Urinary bladder (tissue), 4 donors: Measurements from ENCODE around the gene RXRG. TPM values are rescaled to one million over a fixed set of nuclear protein-coding genes. Genes with fewer than 3 reads are reported as not detected.

Experiments used
- DNase-seq: peaks from one replicate; pipeline ENCODE4 v3.0.0-alpha.2; 2015; ENCODE audit errors: extremely low spot score
- H3K27ac ChIP-seq: one replicate; pipeline ENCODE4 v1.5.1; 2013; ENCODE audit warnings: low read depth, mild to moderate bottlenecking, moderate library complexity
- H3K36me3 ChIP-seq: one replicate; pipeline ENCODE4 v1.6.1; 2013; ENCODE audit warnings: mild to moderate bottlenecking, moderate library complexity; ENCODE audit not compliant: insufficient read depth
- H3K4me1 ChIP-seq: one replicate; pipeline ENCODE4 v1.6.1; 2013; ENCODE audit warnings: mild to moderate bottlenecking, moderate library complexity; ENCODE audit not compliant: insufficient read depth
- H3K4me3 ChIP-seq: one replicate; pipeline ENCODE4 v1.5.1; 2013; ENCODE audit warnings: low read depth, low read length
- WGBS: extraction: QIAGEN DNeasy Blood & Tissue Kit; methylation state at CpG from one replicate; pipeline ENCODE4 v1.1.7; 2013; 5-methylcytosine and 5-hydroxymethylcytosine counted together
- polyA plus RNA-seq: library from polyadenylated mRNA; stranded (reverse); fragments of 200-250 nt; gene quantifications from one replicate; pipeline ENCODE4 v1.2.3, GENCODE V29; 2013
- total RNA-seq: library from RNA; depleted of rRNA; stranded (reverse); fragments of >200 nt; gene quantifications from one replicate; pipeline ENCODE4 v1.2.3, GENCODE V29; 2014
- donor health status: healthy with polysubstance abuse.
- donor health status: healthy.

RXRG gene
- total and polyA plus RNA-seq, 2 donors = 1.7 to 4.5 TPM

- DNase-seq = no peak
- Histone ChIP-seq H3K27ac (no peak overlapping the region), H3K4me3 (no peak overlapping the region), H3K4me1 (no peaks in the 10 kb centered on the region), H3K36me3 (no peaks in the 10 kb centered on the region)
- 76% methylated on average over 5 of the region's 5 CpGs for WGBS
Observed at GRCh38 chr1:165441166-165441880, 3.6 kb downstream of the RXRG start.

GRCh38 chr1:165439330-165439729, 5.6 kb downstream of the RXRG start:
- 43% methylated on average over 6 of the region's 6 CpGs for WGBS
- Histone ChIP-seq H3K4me3 (no peak overlapping the region), H3K4me1 (no peaks in the 10 kb centered on the region), H3K36me3 (no peaks in the 10 kb centered on the region), H3K27ac (no peak overlapping the region)
- no peak for DNase-seq

GRCh38 chr1:165436994-165437393, 7.9 kb downstream of the RXRG start:
- Histone ChIP-seq H3K27ac (no peak overlapping the region), H3K4me3 (no peak overlapping the region), H3K36me3 (no peaks in the 10 kb centered on the region), H3K4me1 (no peaks in the 10 kb centered on the region)
- DNase-seq = no peak
- WGBS = 66% methylated on average over 2 of the region's 2 CpGs

- H3K27ac ChIP-seq = no peak overlapping the region
- WGBS = 72% methylated on average over 2 of the region's 2 CpGs
- H3K4me3 ChIP-seq = no peak overlapping the region
- H3K36me3 ChIP-seq = no peaks in the 10 kb centered on the region
- no peaks in the 10 kb centered on the region for H3K4me1 ChIP-seq
- DNase-seq = no peak
Observed at GRCh38 chr1:165435801-165436200, 9.1 kb downstream of the RXRG start.

GRCh38 chr1:165434281-165434680, 10.6 kb downstream of the RXRG start:
- no peak for DNase-seq
- H3K36me3 ChIP-seq = no peaks in the 10 kb centered on the region
- H3K27ac ChIP-seq = no peak overlapping the region
- 50% methylated on average over 2 of the region's 2 CpGs for WGBS
- no peak overlapping the region for H3K4me3 ChIP-seq
- H3K4me1 ChIP-seq = no peaks in the 10 kb centered on the region

GRCh38 chr1:165431079-165431478, 13.8 kb downstream of the RXRG start:
- H3K36me3 ChIP-seq = no peaks in the 10 kb centered on the region
- DNase-seq = no peak
- no peaks in the 10 kb centered on the region for H3K4me1 ChIP-seq
- 80% methylated on average over 4 of the region's 4 CpGs for WGBS
- H3K4me3 ChIP-seq = no peak overlapping the region
- no peak overlapping the region for H3K27ac ChIP-seq

- DNase-seq = no peak
- Histone ChIP-seq H3K36me3 (no peaks in the 10 kb centered on the region), H3K4me3 (no peak overlapping the region), H3K4me1 (no peaks in the 10 kb centered on the region), H3K27ac (no peak overlapping the region)
- WGBS = 83% methylated on average over 2 of the region's 2 CpGs
Observed at GRCh38 chr1:165426745-165427144, 18.2 kb downstream of the RXRG start.

GRCh38 chr1:165425621-165426020, 19.3 kb downstream of the RXRG start:
- Histone ChIP-seq H3K4me3 (no peak overlapping the region), H3K4me1 (no peaks in the 10 kb centered on the region), H3K36me3 (no peaks in the 10 kb centered on the region), H3K27ac (no peak overlapping the region)
- WGBS = 81% methylated on average over 2 of the region's 2 CpGs
- DNase-seq = no peak

DNA sequence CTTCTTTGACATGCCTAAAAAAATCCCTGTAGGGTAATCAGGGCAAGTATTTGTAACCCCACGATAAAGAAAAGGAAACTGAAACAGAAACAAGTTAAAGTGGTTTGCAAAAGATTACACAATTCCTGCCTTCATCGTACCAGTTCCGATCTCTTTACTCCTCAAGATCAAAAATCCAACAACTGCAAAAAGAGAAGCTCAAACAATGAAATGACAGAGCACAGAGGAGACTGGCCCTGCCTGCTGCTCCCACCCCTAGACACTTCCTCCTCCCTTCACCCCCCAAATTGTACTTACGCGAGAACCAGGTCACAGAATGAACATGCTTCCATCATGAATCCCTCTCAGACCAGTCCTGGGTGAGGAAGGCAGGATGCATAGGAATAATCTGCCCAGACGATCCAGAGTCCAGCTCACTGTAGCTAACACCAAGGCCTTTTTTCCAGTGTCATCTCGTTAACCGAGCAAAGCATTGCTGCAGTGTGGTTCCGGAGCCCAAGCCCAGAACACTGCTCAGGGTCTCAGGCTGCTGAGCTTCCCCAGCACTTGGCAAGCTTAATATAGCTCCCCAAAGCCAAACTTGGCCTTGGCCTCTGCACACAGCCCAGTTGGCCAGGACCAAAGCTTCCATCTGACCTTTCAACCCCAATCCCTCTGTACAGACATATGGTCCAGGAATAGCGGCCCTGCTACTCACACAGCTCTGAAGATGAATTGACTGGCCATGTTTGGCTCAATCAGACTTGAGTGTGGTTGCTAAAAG, 20.3 kb downstream of the RXRG start:
- H3K27ac ChIP-seq = peak overlapping the region; percentile 4

GRCh38 chr1:165423136-165423535, 21.8 kb downstream of the RXRG start:
- no peak overlapping the region for H3K4me3 ChIP-seq
- H3K36me3 ChIP-seq = no peaks in the 10 kb centered on the region
- WGBS = 36% methylated on average over 5 of the region's 5 CpGs
- no peaks in the 10 kb centered on the region for H3K4me1 ChIP-seq
- DNase-seq = no peak
- H3K27ac ChIP-seq = no peak overlapping the region

More for the DNA sequence above, 20.3 kb downstream of the RXRG start:
- no peak for DNase-seq
- no peak overlapping the region for H3K4me3 ChIP-seq
- H3K36me3 ChIP-seq = no peaks in the 10 kb centered on the region
- WGBS = 54% methylated on average over 10 of the region's 10 CpGs
- no peaks in the 10 kb centered on the region for H3K4me1 ChIP-seq

- Histone ChIP-seq H3K36me3 (no peaks in the 10 kb centered on the region), H3K27ac (no peak overlapping the region), H3K4me1 (no peaks in the 10 kb centered on the region), H3K4me3 (no peak overlapping the region)
- WGBS = 74% methylated on average over 2 of the region's 2 CpGs
- no peak for DNase-seq
Observed at GRCh38 chr1:165420655-165421054, 24.3 kb downstream of the RXRG start.

GRCh38 chr1:165419839-165420238, 25.1 kb downstream of the RXRG start:
- no peak for DNase-seq
- Histone ChIP-seq H3K4me3 (no peak overlapping the region), H3K4me1 (no peaks in the 10 kb centered on the region), H3K27ac (no peak overlapping the region), H3K36me3 (no peaks in the 10 kb centered on the region)
- 76% methylated on average over 2 of the region's 2 CpGs for WGBS

GRCh38 chr1:165418195-165418594, 26.7 kb downstream of the RXRG start:
- Histone ChIP-seq H3K4me3 (no peak overlapping the region), H3K36me3 (no peaks in the 10 kb centered on the region), H3K4me1 (no peaks in the 10 kb centered on the region), H3K27ac (no peak overlapping the region)
- DNase-seq = no peak

GRCh38 chr1:165416876-165417275, 28.1 kb downstream of the RXRG start:
- Histone ChIP-seq H3K4me1 (no peaks in the 10 kb centered on the region), H3K27ac (no peak overlapping the region), H3K4me3 (no peak overlapping the region), H3K36me3 (no peaks in the 10 kb centered on the region)
- no peak for DNase-seq
- WGBS = 89% methylated on average over 11 of the region's 11 CpGs
